ENCODE results near the gene CDK8. TPM values are rescaled to one million over a fixed set of nuclear protein-coding genes. Genes with fewer than 3 reads are reported as not detected.
A peak's percentile ranks its signal among the peaks of the same experiment; 100 is the strongest.

CDK8 gene
- total RNA-seq, 1 donor from 2014 or later: 11.1 TPM

DNA sequence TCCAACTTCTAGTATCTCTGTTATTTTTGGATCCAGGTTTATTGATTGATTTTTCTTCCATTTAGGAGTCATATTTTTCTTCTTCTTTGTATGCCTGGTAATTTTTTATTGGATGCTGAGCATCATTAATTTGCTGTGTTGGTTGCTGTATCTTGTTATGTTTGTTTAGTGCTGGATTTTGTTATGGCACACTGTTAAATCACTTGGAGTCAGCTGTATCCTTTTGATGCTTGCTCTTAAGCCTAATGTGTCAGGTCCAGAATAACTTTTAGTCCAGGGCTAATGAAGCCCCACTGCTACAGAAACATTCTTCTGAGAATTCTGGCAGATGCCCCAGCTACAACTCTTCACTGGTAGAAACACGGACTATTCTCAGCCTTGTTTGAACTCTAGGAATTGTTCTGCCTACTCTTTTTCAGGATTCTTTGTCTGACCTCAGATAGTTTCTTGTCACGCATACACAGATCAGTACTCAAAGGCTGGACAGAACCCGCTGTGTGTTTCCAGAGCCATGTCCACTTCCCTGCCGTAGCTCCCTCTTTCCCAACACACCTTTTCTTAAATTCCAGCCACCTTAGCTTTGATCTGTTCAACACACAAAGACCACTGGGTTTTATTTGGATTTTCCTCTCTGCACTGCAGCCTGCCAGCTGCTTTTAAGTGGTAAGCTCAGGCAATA is 166.5 kb downstream of the CDK8 start:
- no peak for DNase-seq
- intact Hi-C loops (cut with micrococcal nuclease): no loop called here
- H3K27ac ChIP-seq (replicated peaks): no peak overlapping the region
- H3K27me3 ChIP-seq (ENCODE audit: low read depth): no peaks in the 10 kb centered on the region
- no peaks in the 10 kb centered on the region for H3K9me3 ChIP-seq (replicated peaks)
- no peak overlapping the region for H3K4me3 ChIP-seq
- TF ChIP-seq, protein P1, sequence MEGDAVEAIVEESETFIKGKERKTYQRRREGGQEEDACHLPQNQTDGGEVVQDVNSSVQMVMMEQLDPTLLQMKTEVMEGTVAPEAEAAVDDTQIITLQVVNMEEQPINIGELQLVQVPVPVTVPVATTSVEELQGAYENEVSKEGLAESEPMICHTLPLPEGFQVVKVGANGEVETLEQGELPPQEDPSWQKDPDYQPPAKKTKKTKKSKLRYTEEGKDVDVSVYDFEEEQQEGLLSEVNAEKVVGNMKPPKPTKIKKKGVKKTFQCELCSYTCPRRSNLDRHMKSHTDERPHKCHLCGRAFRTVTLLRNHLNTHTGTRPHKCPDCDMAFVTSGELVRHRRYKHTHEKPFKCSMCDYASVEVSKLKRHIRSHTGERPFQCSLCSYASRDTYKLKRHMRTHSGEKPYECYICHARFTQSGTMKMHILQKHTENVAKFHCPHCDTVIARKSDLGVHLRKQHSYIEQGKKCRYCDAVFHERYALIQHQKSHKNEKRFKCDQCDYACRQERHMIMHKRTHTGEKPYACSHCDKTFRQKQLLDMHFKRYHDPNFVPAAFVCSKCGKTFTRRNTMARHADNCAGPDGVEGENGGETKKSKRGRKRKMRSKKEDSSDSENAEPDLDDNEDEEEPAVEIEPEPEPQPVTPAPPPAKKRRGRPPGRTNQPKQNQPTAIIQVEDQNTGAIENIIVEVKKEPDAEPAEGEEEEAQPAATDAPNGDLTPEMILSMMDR (IDR thresholded peaks at IDR 0.05; ENCODE audit: borderline replicate concordance): no peak
- H3K36me3 ChIP-seq: no peaks in the 10 kb centered on the region
- peaks cover 19% of the 10 kb centered on the region for H3K4me1 ChIP-seq

DNA sequence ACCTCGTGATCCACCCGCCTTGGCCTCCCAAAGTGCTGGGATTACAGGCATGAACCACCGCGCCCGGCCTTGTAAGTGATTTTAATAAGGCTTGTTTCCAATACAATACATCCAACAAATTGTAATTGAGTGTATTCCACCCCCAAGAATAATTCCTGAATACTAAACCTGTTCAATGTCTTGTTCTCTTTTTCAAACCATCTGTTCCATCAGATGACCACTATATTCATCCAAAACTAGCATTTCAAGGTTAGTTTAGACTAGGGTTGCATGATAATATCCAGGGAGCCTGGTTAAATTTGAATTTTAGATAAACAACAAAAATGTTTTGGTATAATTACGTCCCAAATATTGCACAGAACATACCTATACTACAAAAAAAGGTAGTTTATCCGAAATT is 168.1 kb downstream of the CDK8 start:
- Histone ChIP-seq H3K36me3 (no peaks in the 10 kb centered on the region), H3K27me3 (ENCODE audit: low read depth) (no peaks in the 10 kb centered on the region), H3K4me1 (peaks cover 25% of the 10 kb centered on the region), H3K9me3 (replicated peaks) (no peaks in the 10 kb centered on the region), H3K4me3 (no peak overlapping the region), H3K27ac (replicated peaks) (no peak overlapping the region)
- no peak for DNase-seq
- intact Hi-C loops (cut with micrococcal nuclease): no loop called here
- TF ChIP-seq, protein P1 (IDR thresholded peaks at IDR 0.05; ENCODE audit: borderline replicate concordance): no peak

DNA sequence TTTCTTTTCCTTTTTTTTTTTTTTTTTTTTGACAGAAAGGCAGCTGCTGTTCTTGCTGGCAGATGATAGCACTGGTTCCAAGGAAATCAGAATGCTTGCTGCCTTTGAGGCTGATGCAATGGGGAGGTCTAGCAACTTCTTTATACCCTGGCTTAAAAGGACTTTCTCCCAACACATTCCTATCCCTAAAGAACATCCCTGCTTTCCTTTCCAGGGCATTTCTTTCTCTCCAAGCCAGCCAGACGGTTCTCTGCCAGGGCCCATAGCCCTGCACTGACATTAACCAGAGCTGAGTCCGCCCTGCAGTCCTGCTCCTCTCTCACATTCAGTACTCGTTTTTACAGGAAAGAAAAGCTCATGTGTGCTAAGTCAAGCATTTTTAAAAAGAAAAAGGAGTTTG is 169.7 kb downstream of the CDK8 start:
- Histone ChIP-seq H3K27me3 (ENCODE audit: low read depth) (no peaks in the 10 kb centered on the region), H3K36me3 (no peaks in the 10 kb centered on the region), H3K27ac (replicated peaks) (peak overlapping the region; percentile 77), H3K9me3 (replicated peaks) (no peaks in the 10 kb centered on the region), H3K4me3 (no peak overlapping the region), H3K4me1 (peaks cover 25% of the 10 kb centered on the region)
- peak; percentile 47 for DNase-seq
- TF ChIP-seq, protein P1 (IDR thresholded peaks at IDR 0.05; ENCODE audit: borderline replicate concordance): no peak
- intact Hi-C loops (cut with micrococcal nuclease): no loop called here

DNA sequence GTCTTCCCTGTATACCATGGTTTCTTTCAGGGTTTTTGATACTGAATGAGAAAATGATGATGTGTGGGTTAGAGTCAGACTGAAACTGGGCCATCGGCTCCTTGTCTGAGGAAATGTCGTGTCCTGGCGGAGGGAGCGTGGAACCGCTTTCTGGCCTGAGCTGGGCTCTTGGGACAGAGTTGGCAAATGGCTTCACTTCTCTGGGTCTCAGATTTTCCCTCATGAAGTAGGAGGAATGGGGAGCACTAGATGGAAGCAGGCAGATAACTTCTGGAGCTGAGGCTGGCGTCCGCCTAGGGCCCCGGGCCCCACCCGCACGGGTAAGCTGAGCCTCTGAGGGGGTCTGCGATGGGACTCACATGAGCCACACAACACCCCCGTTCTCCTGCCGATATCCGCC is 170.3 kb downstream of the CDK8 start:
- Histone ChIP-seq H3K27ac (replicated peaks) (peak overlapping the region; percentile 77), H3K4me1 (peaks cover 25% of the 10 kb centered on the region), H3K36me3 (no peaks in the 10 kb centered on the region), H3K27me3 (ENCODE audit: low read depth) (no peaks in the 10 kb centered on the region), H3K9me3 (replicated peaks) (no peaks in the 10 kb centered on the region), H3K4me3 (no peak overlapping the region)
- intact Hi-C loops (cut with micrococcal nuclease): no loop called here
- peak; percentile 32 for DNase-seq
- TF ChIP-seq, protein P1 (IDR thresholded peaks at IDR 0.05; ENCODE audit: borderline replicate concordance): no peak

DNA sequence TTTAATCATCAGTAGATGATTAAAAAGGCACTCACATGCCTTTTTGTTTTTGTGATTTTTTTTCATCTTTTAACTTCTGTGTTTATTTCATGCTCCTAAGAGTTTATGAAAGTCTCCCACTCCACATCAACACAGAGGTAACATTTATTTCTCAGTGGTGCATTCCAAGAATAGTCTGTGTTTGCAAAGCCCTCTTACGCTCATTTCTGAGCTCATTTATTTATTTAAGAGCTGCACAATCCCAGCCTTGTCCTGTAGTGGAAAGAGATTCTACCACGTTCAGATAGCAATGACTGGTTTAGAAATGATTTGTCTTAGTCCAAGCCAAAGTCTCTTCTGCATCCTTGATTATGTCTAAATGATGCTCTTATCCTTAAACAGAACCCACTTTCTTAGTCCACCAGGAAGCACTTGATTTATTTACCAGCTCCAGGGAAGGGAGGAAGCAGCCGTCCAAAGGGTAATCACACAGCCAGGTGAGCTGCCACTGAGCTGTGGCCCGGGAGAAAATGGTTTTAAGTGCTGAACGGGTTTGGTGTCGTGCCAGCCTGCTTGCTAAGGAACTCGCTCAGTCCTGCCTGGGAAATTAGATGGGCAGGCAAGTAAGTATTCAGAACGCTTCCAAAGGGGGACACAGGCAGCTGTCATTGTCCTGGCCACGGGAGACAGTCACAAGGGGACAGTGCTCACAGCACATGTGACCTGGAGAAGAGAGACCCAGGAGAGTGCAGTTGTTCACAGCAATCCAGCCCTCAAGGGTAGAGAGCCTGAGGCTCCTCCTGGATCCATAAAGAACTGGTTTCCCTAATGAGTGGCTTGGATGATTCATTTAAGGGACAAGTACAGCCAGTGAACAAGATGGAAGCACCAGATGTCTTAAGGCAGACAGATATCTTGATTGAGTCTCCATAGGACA is 171.8 kb downstream of the CDK8 start:
- TF ChIP-seq, protein P1 (IDR thresholded peaks at IDR 0.05; ENCODE audit: borderline replicate concordance): no peak
- DNase-seq: no peak
- Histone ChIP-seq H3K27ac (replicated peaks) (peak overlapping the region; percentile 77), H3K4me3 (no peak overlapping the region), H3K27me3 (ENCODE audit: low read depth) (no peaks in the 10 kb centered on the region), H3K4me1 (peaks cover 25% of the 10 kb centered on the region), H3K9me3 (replicated peaks) (no peaks in the 10 kb centered on the region), H3K36me3 (no peaks in the 10 kb centered on the region)
- intact Hi-C loops (cut with micrococcal nuclease): no loop called here

Measured in left ventricle myocardium inferior (tissue), 1 donor.